ENCODE results near the gene CIC. TPM values are rescaled to one million over a fixed set of nuclear protein-coding genes. Genes with fewer than 3 reads are reported as not detected.
A peak's percentile ranks its signal among the peaks of the same experiment; 100 is the strongest.
"Not testable (repeated sequence)": the region's sequence is repeated elsewhere in the genome, so short reads cannot be mapped to it uniquely, and the experiment has no call there.

The CIC gene
- total and polyA plus RNA-seq, 5 donors: 28.6 to 42.7 (median 39.3) TPM

GRCh38 chr19:42330241-42330711 is 61.2 kb downstream of the CIC start:
- H3K27ac ChIP-seq (ENCODE audit: low read length): no peak overlapping the region
- no peaks in the 10 kb centered on the region for H3K9me3 ChIP-seq (ENCODE audit: control insufficient read depth, low read length)
- 44% methylated on average over 2 of the region's 2 CpGs for WGBS
- intact Hi-C loops (cut with DNase I): no loop called here
- DNase-seq (peak in 1 of 3 donors; percentile 37), ATAC-seq (no peak)
- H3K4me1 ChIP-seq (ENCODE audit: control insufficient read depth, insufficient read depth, low read length): no peaks in the 10 kb centered on the region
- no peaks in the 10 kb centered on the region for H3K27me3 ChIP-seq (ENCODE audit: control insufficient read depth, insufficient read depth)
- no peak overlapping the region for H3K4me3 ChIP-seq (ENCODE audit: low read length)

DNA sequence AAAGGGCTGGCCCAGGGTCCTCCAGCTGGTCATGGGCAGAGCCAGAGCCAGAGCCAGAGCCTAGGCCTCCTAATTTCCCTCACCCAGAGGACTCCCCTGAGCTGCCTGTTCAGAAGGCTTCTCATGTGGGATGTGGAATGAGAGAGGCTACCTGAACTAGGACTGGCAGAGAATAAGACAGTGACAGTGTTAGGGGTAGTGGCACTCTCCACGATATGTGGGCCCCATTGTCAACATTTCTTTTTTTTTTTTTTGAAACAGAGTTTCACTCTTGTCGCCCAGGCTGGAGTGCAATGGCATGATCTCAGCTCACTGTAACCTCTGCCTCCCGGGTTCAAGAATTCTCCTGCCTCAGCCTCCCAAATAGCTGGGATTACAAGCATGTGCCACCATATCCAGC is 62.3 kb downstream of the CIC start:
- peak in 1 of 3 donors; percentile 24 for DNase-seq
- H3K4me3 ChIP-seq (ENCODE audit: low read length); H3K4me1 ChIP-seq (ENCODE audit: control insufficient read depth, insufficient read depth, low read length); ATAC-seq; H3K9me3 ChIP-seq (ENCODE audit: control insufficient read depth, low read length); H3K27ac ChIP-seq (ENCODE audit: low read length); H3K27me3 ChIP-seq (ENCODE audit: control insufficient read depth, insufficient read depth); intact Hi-C loops (cut with DNase I): not testable (repeated sequence)
- 79% methylated on average over 3 of the region's 3 CpGs for WGBS

GRCh38 chr19:42332059-42332458 is 63.0 kb downstream of the CIC start:
- H3K27ac ChIP-seq (ENCODE audit: low read length): no peak overlapping the region
- no peaks in the 10 kb centered on the region for H3K27me3 ChIP-seq (ENCODE audit: control insufficient read depth, insufficient read depth)

GRCh38 chr19:42333018-42333417 is 64.0 kb downstream of the CIC start:
- Histone ChIP-seq H3K4me1 (ENCODE audit: control insufficient read depth, insufficient read depth, low read length) (no peaks in the 10 kb centered on the region), H3K4me3 (ENCODE audit: low read length) (no peak overlapping the region), H3K9me3 (ENCODE audit: control insufficient read depth, low read length) (no peaks in the 10 kb centered on the region), H3K27ac (ENCODE audit: low read length) (no peak overlapping the region), H3K27me3 (ENCODE audit: control insufficient read depth, insufficient read depth) (no peaks in the 10 kb centered on the region)
- DNase-seq (no peak), ATAC-seq (no peak)
- intact Hi-C loops (cut with DNase I): no loop called here
- WGBS: 89% methylated on average over 3 of the region's 3 CpGs

More at GRCh38 chr19:42332059-42332458, 63.0 kb downstream of the CIC start:
- ATAC-seq (no peak), DNase-seq (peak in 1 of 3 donors; percentile 45)
- intact Hi-C loops (cut with DNase I): no loop called here
- Histone ChIP-seq H3K9me3 (ENCODE audit: control insufficient read depth, low read length) (no peaks in the 10 kb centered on the region), H3K4me3 (ENCODE audit: low read length) (no peak overlapping the region), H3K4me1 (ENCODE audit: control insufficient read depth, insufficient read depth, low read length) (no peaks in the 10 kb centered on the region)
- WGBS: 86% methylated on average over 6 of the region's 6 CpGs

GRCh38 chr19:42333975-42334696 is 65.1 kb downstream of the CIC start:
- Histone ChIP-seq H3K4me3 (ENCODE audit: low read length) (no peak overlapping the region), H3K27ac (ENCODE audit: low read length) (no peak overlapping the region), H3K4me1 (ENCODE audit: control insufficient read depth, insufficient read depth, low read length) (no peaks in the 10 kb centered on the region), H3K9me3 (ENCODE audit: control insufficient read depth, low read length) (no peaks in the 10 kb centered on the region), H3K27me3 (ENCODE audit: control insufficient read depth, insufficient read depth) (no peaks in the 10 kb centered on the region)
- DNase-seq: peak in 1 of 3 donors; percentile 30
- WGBS: 90% methylated on average over 21 of the region's 21 CpGs
- ATAC-seq: no peak
- intact Hi-C loops (cut with DNase I): no loop called here

GRCh38 chr19:42334697-42335373 is 65.8 kb downstream of the CIC start:
- peak in 1 of 3 donors; percentile 11 for DNase-seq
- no peaks in the 10 kb centered on the region for H3K9me3 ChIP-seq (ENCODE audit: control insufficient read depth, low read length)
- no peaks in the 10 kb centered on the region for H3K4me1 ChIP-seq (ENCODE audit: control insufficient read depth, insufficient read depth, low read length)
- H3K27me3 ChIP-seq (ENCODE audit: control insufficient read depth, insufficient read depth): no peaks in the 10 kb centered on the region
- ATAC-seq: no peak
- H3K27ac ChIP-seq (ENCODE audit: low read length): no peak overlapping the region
- intact Hi-C loops (cut with DNase I): no loop called here
- no peak overlapping the region for H3K4me3 ChIP-seq (ENCODE audit: low read length)
- WGBS: 90% methylated on average over 13 of the region's 13 CpGs

- no peak overlapping the region for H3K4me3 ChIP-seq (ENCODE audit: low read length)
- ATAC-seq (no peak), DNase-seq (peak in 1 of 3 donors; percentile 21)
- intact Hi-C loops (cut with DNase I): no loop called here
- no peaks in the 10 kb centered on the region for H3K9me3 ChIP-seq (ENCODE audit: control insufficient read depth, low read length)
- 86% methylated on average over 7 of the region's 7 CpGs for WGBS
- H3K4me1 ChIP-seq (ENCODE audit: control insufficient read depth, insufficient read depth, low read length): no peaks in the 10 kb centered on the region
- no peak overlapping the region for H3K27ac ChIP-seq (ENCODE audit: low read length)
- no peaks in the 10 kb centered on the region for H3K27me3 ChIP-seq (ENCODE audit: control insufficient read depth, insufficient read depth)
These were observed 66.4 kb downstream of the CIC start for GRCh38 chr19:42335374-42335936.

GRCh38 chr19:42335971-42336370 is 66.9 kb downstream of the CIC start:
- ATAC-seq (no peak), DNase-seq (peak in 1 of 3 donors; percentile 39)
- Histone ChIP-seq H3K4me1 (ENCODE audit: control insufficient read depth, insufficient read depth, low read length) (no peaks in the 10 kb centered on the region), H3K9me3 (ENCODE audit: control insufficient read depth, low read length) (no peaks in the 10 kb centered on the region), H3K4me3 (ENCODE audit: low read length) (no peak overlapping the region), H3K27ac (ENCODE audit: low read length) (no peak overlapping the region), H3K27me3 (ENCODE audit: control insufficient read depth, insufficient read depth) (no peaks in the 10 kb centered on the region)
- 93% methylated on average over 19 of the region's 19 CpGs for WGBS
- intact Hi-C loops (cut with DNase I): no loop called here

- intact Hi-C loops (cut with DNase I); ATAC-seq: not testable (repeated sequence)
- 89% methylated on average over 7 of the region's 7 CpGs for WGBS
These were observed 70.2 kb downstream of the CIC start for GRCh38 chr19:42339126-42339860.

GRCh38 chr19:42339922-42340321 is 70.9 kb downstream of the CIC start:
- WGBS: 96% methylated on average over 4 of the region's 4 CpGs
- DNase-seq; H3K4me3 ChIP-seq (ENCODE audit: low read length); ATAC-seq; H3K27me3 ChIP-seq (ENCODE audit: control insufficient read depth, insufficient read depth); H3K27ac ChIP-seq (ENCODE audit: low read length); H3K4me1 ChIP-seq (ENCODE audit: control insufficient read depth, insufficient read depth, low read length); intact Hi-C loops (cut with DNase I); H3K9me3 ChIP-seq (ENCODE audit: control insufficient read depth, low read length): not testable (repeated sequence)

More at GRCh38 chr19:42339126-42339860, 70.2 kb downstream of the CIC start:
- not testable (repeated sequence) for H3K9me3 ChIP-seq (ENCODE audit: control insufficient read depth, low read length); H3K27ac ChIP-seq (ENCODE audit: low read length); H3K4me3 ChIP-seq (ENCODE audit: low read length); H3K27me3 ChIP-seq (ENCODE audit: control insufficient read depth, insufficient read depth); H3K4me1 ChIP-seq (ENCODE audit: control insufficient read depth, insufficient read depth, low read length)
- DNase-seq: peak in 1 of 3 donors; percentile 4
